Pancreas (tissue), 10 donors: ENCODE data around the gene ITK. TPM values are rescaled to one million over a fixed set of nuclear protein-coding genes. Genes with fewer than 3 reads are reported as not detected.

Source experiments
- ATAC-seq, 4 donors: fragments of 200-7000 bp; cut with Tn5 transposase; one replicate each; pipeline versions ENCODE4 v1.8.0 to v1.9.1; 2020; ENCODE audit warnings: mild to moderate bottlenecking in 4 of 4, moderate library complexity in 4 of 4
- DNase-seq, 6 donors: peaks; one replicate each; pipeline ENCODE4 v3.0.0-alpha.2; 2020
- FAIRE-seq: peaks from 2 replicates; lab custom pipeline; 2012; peaks lifted over from hg19 to GRCh38; lab: Jason Lieb, UNC
- H3K27ac ChIP-seq, 4 donors: fragments of 200-600 bp; sonication (generic); 1 replicate in 3 of 4; 2 replicates in 1 of 4; pipeline versions ENCODE4 v1.5.0 to v1.8.0; 2020
- H3K27me3 ChIP-seq, 4 donors: fragments of 200-600 bp; one replicate each; pipeline ENCODE4 v1.8.0; 2021
- H3K36me3 ChIP-seq, 3 donors: fragments of 200-600 bp; sonication (generic) in 1 of 3; one replicate each; pipeline versions ENCODE4 v1.5.0 to v1.8.0; 2020 to 2021
- H3K4me1 ChIP-seq, 3 donors: fragments of 200-600 bp; one replicate each; pipeline ENCODE4 v1.8.0; 2021
- H3K4me3 ChIP-seq, 4 donors: fragments of 200-600 bp; sonication (generic) in 2 of 4; one replicate each; pipeline versions ENCODE4 v1.5.0 to v1.8.0; 2020 to 2021
- H3K9me3 ChIP-seq, 4 donors: fragments of 200-600 bp; one replicate each; pipeline ENCODE4 v1.8.0; 2021
- WGBS, 2 donors: extraction: QIAGEN DNeasy Blood & Tissue Kit; methylation state at CpG; one replicate each; pipeline ENCODE4 v1.1.7; 2013; 5-methylcytosine and 5-hydroxymethylcytosine counted together
- intact Hi-C, 3 donors: fragments of 100-400 bp; cut with DNase I; formaldehyde crosslinking; loops; one replicate each; pipeline versions ENCODE4 v1.11.1 to v1.14.2; 2022
- polyA plus RNA-seq, 2 donors: library from polyadenylated mRNA; stranded (reverse); fragments of 200-250 nt; gene quantifications; one replicate each; pipeline ENCODE4 v1.2.3, GENCODE V29; 2013
- total RNA-seq, 6 donors: library from RNA; stranded (reverse); fragmentation: NEBNext Ultra II Directional in 4 of 6; extraction: Animal tissue kit (Norgen Biotek cat#: 25700) in 4 of 6; gene quantifications; one replicate each; pipeline versions ENCODE4 v1.2.1 to v1.2.4, GENCODE V29; 2021 to 2023
- TF ChIP-seq, protein P1 (sequence below), 4 donors: fragments of 200-600 bp; sonication (generic) in 3 of 4; IDR thresholded peaks; one replicate each; pipeline versions ENCODE4 v1.5.0 to v1.8.0; 2021; ENCODE audit warnings: antibody characterized with exemption in 4 of 4
- donor health status: healthy with polysubstance abuse.
- donor health status: DM: no; HTN: no; CAD: no; lungs with moderate emphysema.
- donor health status: DM: no; HTN: no; CAD: no.
- donor health status: control.
- donor health status: control.
- donor health status: Bipolar disorder and iron deficiency.
- donor health status: DM: yes; HTN: yes; CAD: no.
- donor health status: DM: no; HTN: no; CAD: no.
- donor health status: DM: no; HTN: no; CAD: no.
- donor health status: DM: yes; HTN: yes; CAD: no.

Gene ITK
- total and polyA plus RNA-seq, 8 donors: 0.26 to 1.3 (median 0.71) TPM

- no peaks in the 10 kb centered on the region for H3K36me3 ChIP-seq
- ATAC-seq: no peak
- intact Hi-C loops: no loop called here
- H3K4me3 ChIP-seq: no peak overlapping the region
- H3K27ac ChIP-seq: no peak overlapping the region
- H3K27me3 ChIP-seq: no peaks in the 10 kb centered on the region
- FAIRE-seq: no peak
- H3K4me1 ChIP-seq: no peaks in the 10 kb centered on the region
- TF ChIP-seq, protein P1, sequence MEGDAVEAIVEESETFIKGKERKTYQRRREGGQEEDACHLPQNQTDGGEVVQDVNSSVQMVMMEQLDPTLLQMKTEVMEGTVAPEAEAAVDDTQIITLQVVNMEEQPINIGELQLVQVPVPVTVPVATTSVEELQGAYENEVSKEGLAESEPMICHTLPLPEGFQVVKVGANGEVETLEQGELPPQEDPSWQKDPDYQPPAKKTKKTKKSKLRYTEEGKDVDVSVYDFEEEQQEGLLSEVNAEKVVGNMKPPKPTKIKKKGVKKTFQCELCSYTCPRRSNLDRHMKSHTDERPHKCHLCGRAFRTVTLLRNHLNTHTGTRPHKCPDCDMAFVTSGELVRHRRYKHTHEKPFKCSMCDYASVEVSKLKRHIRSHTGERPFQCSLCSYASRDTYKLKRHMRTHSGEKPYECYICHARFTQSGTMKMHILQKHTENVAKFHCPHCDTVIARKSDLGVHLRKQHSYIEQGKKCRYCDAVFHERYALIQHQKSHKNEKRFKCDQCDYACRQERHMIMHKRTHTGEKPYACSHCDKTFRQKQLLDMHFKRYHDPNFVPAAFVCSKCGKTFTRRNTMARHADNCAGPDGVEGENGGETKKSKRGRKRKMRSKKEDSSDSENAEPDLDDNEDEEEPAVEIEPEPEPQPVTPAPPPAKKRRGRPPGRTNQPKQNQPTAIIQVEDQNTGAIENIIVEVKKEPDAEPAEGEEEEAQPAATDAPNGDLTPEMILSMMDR (IDR thresholded peaks at IDR 0.05): no peak
- 63 to 80% methylated on average over 10 of the region's 10 CpGs for WGBS, 2 donors
- H3K9me3 ChIP-seq: no peaks in the 10 kb centered on the region
- no peak for DNase-seq
Observed at GRCh38 chr5:157193699-157194424, 13.2 kb downstream of the ITK start.

DNA sequence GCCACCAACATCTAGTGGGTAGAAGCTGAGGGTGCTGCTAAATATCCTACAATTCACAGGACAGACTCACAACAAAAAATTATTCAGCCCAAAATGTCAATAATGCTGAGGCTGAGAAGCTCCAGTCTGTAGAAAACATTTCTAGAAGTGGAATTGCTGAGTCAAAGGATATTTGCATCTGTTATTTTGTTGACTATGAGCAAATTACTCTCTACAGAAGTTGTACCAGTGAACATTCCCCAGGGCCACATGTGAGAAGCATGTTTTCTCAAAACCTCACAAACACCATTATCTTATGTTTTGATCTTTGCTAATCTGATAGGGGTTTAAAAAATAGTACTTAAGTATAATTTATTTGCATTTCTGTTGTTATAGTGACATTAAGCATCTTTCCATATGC is 15.4 kb downstream of the ITK start:
- no peak overlapping the region for H3K27ac ChIP-seq
- no peaks in the 10 kb centered on the region for H3K36me3 ChIP-seq
- no peak for DNase-seq
- no peak for FAIRE-seq
- intact Hi-C loops: no loop called here
- no peaks in the 10 kb centered on the region for H3K4me1 ChIP-seq
- no peak overlapping the region for H3K4me3 ChIP-seq
- TF ChIP-seq, protein P1 (IDR thresholded peaks at IDR 0.05): no peak
- no peaks in the 10 kb centered on the region for H3K27me3 ChIP-seq
- no peak for ATAC-seq
- H3K9me3 ChIP-seq: no peaks in the 10 kb centered on the region

DNA sequence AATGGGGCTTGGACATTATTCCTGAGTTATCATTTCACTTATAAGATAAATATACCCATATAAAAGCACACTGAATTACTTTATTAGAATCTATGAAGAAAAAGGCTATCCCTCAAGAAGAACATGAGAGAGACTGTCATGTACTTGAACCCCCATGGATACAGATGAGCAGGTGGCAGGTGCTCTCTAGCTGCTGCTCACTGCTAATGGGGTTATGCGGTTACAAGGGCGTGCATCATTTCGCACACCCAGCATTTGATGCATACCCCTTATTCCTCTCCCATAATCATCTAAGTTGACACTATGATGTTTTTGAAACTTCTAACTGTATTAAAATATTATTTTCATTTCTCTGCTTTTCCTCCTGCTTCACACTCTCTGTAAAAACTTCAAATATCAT is 16.4 kb downstream of the ITK start:
- Histone ChIP-seq H3K4me1 (no peaks in the 10 kb centered on the region), H3K36me3 (no peaks in the 10 kb centered on the region), H3K27me3 (no peaks in the 10 kb centered on the region), H3K27ac (no peak overlapping the region), H3K4me3 (no peak overlapping the region), H3K9me3 (no peaks in the 10 kb centered on the region)
- WGBS, 2 donors: 69 to 72% methylated on average over 3 of the region's 3 CpGs
- DNase-seq (no peak), FAIRE-seq (no peak), ATAC-seq (no peak)
- intact Hi-C loops: no loop called here
- TF ChIP-seq, protein P1 (IDR thresholded peaks at IDR 0.05): no peak

GRCh38 chr5:157198277-157198986 is 17.8 kb downstream of the ITK start:
- DNase-seq (no peak), ATAC-seq (no peak), FAIRE-seq (no peak)
- intact Hi-C loops: no loop called here
- Histone ChIP-seq H3K9me3 (no peaks in the 10 kb centered on the region), H3K4me3 (no peak overlapping the region), H3K27me3 (no peaks in the 10 kb centered on the region), H3K27ac (no peak overlapping the region), H3K36me3 (no peaks in the 10 kb centered on the region), H3K4me1 (no peaks in the 10 kb centered on the region)
- TF ChIP-seq, protein P1 (IDR thresholded peaks at IDR 0.05): no peak
- 39 to 40% methylated on average over 5 of the region's 5 CpGs for WGBS, 2 donors

DNA sequence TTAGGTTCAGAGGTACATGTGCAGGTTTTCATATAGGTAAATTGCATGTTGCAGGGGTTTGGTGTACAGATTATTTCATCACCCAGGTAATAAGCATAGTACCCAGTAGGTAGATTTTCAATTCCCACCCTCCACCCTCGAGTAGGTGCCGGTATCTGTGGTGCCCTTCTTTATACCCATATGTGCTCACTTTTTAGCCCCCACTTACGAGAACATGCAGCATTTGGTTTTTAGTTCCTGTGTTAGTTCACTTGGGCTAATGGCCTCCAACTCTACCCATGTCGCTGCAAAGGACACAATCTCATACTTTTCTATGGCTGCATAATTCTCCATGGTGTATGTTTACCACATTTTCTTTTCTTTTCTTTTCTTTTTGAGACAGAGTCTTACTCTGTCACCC is 21.2 kb downstream of the ITK start:
- 59 to 71% methylated on average over 4 of the region's 4 CpGs for WGBS, 2 donors

More for the DNA sequence above, 21.2 kb downstream of the ITK start:
- no peaks in the 10 kb centered on the region for H3K36me3 ChIP-seq
- FAIRE-seq (no peak), ATAC-seq (no peak), DNase-seq (no peak)
- no peaks in the 10 kb centered on the region for H3K4me1 ChIP-seq
- TF ChIP-seq, protein P1 (IDR thresholded peaks at IDR 0.05): no peak
- H3K4me3 ChIP-seq: no peak overlapping the region
- H3K27ac ChIP-seq: no peak overlapping the region
- intact Hi-C loops: no loop called here
- H3K9me3 ChIP-seq: no peaks in the 10 kb centered on the region
- no peaks in the 10 kb centered on the region for H3K27me3 ChIP-seq
